HT1080 (cell line): ENCODE measurements around the gene SELENOV. TPM values are rescaled to one million over a fixed set of nuclear protein-coding genes. Genes with fewer than 3 reads are reported as not detected.
"Not testable (repeated sequence)": the region's sequence is repeated elsewhere in the genome, so short reads cannot be mapped to it uniquely, and the experiment has no call there.

Experiments
- DNase-seq: peaks from one replicate; pipeline ENCODE4 v3.0.0-alpha.2; 2015; ENCODE audit warnings: low read depth
- polyA plus RNA-seq, 2 experiments: library from polyadenylated mRNA; depleted of rRNA; stranded (reverse); fragments of >200 nt; gene quantifications; 2 replicates each; pipeline ENCODE4 v1.2.3, GENCODE V29; 2015
- total RNA-seq: library from RNA; depleted of rRNA; stranded (reverse); fragments of >200 nt; shearing (Covaris generic); gene quantifications from 2 replicates; pipeline ENCODE4 v1.2.3, GENCODE V29; 2014; rRNA removed

Gene SELENOV, protein sequence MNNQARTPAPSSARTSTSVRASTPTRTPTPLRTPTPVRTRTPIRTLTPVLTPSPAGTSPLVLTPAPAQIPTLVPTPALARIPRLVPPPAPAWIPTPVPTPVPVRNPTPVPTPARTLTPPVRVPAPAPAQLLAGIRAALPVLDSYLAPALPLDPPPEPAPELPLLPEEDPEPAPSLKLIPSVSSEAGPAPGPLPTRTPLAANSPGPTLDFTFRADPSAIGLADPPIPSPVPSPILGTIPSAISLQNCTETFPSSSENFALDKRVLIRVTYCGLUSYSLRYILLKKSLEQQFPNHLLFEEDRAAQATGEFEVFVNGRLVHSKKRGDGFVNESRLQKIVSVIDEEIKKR
- total RNA-seq = not detected in 2 replicates
- polyA plus RNA-seq (2015; cell fraction: cytosol; rRNA removed) = not detected in 2 replicates
- polyA plus RNA-seq (2015; cell fraction: nucleus; rRNA removed) = not detected in 2 replicates

DNA sequence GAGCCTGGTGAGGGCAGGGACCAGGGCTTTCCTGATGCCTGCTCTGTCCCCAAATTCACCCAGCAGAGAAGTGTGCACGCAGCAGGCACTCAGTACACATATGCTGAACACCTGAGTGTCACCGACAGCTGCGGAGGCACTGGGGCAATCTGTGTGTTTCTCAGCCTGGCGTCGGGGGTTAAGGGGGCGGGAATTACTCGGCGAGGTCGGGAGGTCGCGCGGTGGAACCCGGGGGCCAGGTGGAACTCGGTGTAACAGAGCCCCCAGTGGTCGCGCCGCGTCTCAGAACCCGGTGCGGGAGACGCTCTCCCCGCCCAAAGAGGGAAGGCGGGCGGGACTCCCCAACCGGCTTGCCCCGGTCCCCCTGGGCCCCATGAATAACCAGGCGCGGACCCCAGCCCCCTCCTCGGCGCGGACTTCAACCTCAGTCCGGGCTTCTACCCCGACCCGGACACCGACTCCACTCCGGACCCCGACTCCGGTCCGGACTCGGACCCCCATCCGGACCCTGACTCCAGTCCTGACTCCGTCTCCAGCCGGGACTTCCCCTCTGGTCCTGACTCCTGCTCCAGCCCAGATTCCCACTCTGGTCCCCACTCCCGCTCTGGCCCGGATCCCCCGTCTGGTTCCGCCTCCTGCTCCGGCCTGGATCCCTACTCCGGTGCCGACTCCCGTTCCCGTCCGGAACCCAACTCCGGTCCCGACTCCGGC, at the start of gene SELENOV:
Gene SELENOV (plus strand): TSS at position 300 of the 711 bp plus-strand sequence. CDS start 74 bp downstream, at position 374.
- DNase-seq = no peak

GRCh38 chr19:39465956-39466747, 48.8 kb upstream of the SELENOV start:
- DNase-seq = no peak

DNA sequence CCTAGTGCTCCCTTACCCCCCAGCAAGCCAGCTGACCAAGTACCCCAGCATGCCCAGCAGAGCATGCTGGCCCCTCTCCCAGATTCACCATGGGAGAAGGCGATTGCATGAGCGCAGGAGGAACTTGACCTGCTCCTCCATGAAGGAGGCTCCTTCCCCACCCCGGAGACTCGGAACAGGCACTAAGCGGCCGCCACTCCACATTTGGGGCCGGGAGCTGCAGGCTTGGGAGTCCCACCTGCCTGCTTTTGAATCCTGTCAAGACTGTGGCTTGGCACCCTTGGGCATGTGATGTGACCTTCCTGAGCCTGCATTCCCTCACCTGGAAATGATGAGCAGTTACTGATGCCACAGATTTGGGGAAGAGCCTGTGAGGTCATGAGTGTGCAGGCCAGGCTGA, 47.0 kb upstream of the SELENOV start:
- no peak for DNase-seq

DNA sequence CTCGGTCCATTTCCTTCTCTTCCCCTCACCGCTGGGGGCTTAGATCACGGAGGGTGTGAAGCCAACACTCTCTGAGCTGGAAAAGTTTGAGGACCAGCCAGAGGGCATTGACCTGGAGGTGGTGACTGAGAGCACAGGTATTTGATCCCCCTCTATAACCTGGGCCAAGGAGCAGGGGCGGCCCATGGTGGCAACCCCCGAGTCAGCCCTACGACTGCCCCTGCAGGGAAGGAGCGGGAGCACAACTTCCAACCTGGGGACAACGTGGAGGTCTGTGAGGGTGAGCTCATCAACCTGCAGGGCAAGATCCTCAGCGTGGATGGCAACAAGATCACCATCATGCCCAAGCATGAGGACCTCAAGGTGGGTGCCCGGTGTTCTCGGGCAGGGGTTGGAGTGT, 45.9 kb upstream of the SELENOV start:
- DNase-seq = no peak

- DNase-seq = no peak
Observed at GRCh38 chr19:39469567-39469966, 45.4 kb upstream of the SELENOV start.

- no peak for DNase-seq
Observed at GRCh38 chr19:39470724-39471339, 44.1 kb upstream of the SELENOV start.

- no peak for DNase-seq
Observed at GRCh38 chr19:39471756-39472536, 43.0 kb upstream of the SELENOV start.

DNA sequence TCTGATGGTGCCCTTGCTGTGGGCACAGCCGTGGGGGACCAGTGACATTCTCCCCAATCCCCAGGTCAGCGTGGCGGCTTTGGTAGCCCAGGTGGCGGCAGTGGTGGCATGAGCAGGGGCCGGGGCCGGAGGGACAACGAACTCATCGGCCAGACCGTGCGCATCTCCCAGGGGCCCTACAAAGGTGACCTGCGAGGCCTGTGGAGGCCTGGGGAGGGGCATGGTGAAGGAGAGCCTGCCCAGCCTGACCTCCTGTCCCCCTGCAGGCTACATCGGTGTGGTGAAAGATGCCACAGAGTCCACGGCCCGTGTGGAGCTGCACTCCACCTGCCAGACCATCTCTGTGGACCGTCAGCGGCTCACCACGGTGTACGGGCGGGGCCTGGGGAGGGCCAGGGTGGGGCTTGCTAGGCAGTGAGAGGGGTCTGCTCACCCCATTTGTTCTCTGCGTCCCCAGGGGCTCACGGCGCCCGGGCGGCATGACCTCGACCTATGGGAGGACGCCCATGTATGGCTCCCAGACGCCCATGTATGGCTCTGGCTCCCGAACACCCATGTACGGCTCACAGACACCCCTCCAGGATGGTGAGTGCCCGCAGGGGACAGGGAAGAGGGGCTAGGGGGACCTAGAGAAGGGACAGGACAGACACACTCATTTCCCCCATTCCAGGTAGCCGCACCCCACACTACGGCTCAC, 42.0 kb upstream of the SELENOV start:
- DNase-seq = no peak

- no peak for DNase-seq
Observed at GRCh38 chr19:39473443-39473960, 41.4 kb upstream of the SELENOV start.

DNA sequence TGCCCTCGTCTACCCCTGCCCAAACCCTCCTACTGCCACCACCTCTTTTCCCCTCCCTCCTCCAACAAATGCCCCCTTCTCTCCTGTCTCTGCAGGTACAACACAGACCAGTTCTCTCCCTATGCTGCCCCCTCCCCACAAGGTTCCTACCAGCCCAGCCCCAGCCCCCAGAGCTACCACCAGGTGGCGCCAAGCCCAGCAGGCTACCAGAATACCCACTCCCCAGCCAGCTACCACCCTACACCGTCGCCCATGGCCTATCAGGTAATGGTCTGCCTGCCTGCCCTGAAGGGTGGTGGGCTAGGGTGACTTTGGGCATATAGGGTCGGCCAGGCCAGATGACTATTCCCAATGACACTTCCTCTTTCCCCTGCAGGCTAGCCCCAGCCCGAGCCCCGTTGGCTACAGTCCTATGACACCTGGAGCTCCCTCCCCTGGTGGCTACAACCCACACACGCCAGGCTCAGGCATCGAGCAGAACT, 40.8 kb upstream of the SELENOV start:
- no peak for DNase-seq

- no peak for DNase-seq
Observed at GRCh38 chr19:39475748-39476147, 39.2 kb upstream of the SELENOV start.

DNA sequence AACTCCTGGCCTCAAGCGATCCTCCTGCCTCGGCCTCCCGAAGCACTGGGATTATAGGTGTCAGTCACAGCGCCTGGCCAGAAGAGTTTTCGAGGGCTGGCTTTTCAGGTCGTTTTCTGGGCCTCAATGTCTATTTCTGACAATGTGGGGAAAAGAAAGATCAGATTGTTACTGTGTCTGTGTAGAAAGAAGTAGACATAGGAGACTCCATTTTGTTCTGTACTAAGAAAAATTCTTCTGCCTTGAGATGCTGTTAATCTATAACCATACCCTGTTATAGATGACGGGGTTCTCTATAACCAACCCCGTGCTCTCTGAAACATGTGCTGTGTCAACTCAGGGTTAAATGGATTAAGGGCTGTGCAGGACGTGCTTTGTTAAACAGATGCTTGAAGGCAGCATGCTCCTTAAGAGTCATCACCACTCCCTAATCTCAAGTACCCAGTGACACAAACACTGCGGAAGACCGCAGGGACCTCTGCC, 35.6 kb upstream of the SELENOV start:
- DNase-seq = not testable (repeated sequence)

DNA sequence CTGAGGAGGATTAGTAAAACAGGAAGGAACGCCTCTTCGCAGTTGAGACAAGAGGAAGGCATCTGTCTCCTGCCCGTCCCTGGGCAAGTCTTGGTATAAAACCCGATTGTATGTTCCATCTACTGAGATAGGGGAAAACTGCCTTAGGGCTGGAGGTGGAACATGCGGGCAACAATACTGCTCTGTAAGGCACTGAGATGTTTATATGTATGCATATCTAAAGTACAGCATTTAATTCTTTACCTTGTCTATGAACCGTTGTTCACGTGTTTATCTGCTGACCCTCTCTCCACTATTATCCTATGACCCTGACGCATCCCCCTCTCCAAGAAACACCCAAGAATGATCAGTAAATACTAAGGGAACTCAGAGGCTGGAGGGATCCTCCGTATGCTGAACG, 35.0 kb upstream of the SELENOV start:
- no peak for DNase-seq

GRCh38 chr19:39480337-39481228, 34.4 kb upstream of the SELENOV start, which contains the start of gene TIMM50:
Gene TIMM50 (plus strand): TSS chr19:39480838. CDS start chr19:39480854, 16 bp downstream.
- DNase-seq = peak; percentile 92

GRCh38 chr19:39481229-39481545, 33.8 kb upstream of the SELENOV start:
- DNase-seq = no peak

- no peak for DNase-seq
Observed at GRCh38 chr19:39481676-39482075, 33.3 kb upstream of the SELENOV start.

GRCh38 chr19:39483141-39483540, 31.8 kb upstream of the SELENOV start:
- no peak for DNase-seq

- no peak for DNase-seq
Observed at GRCh38 chr19:39489756-39490155, 25.2 kb upstream of the SELENOV start.
